NCI-H1092 treated with DMSO at 0.1 percent for 48 hours (cell line): ENCODE measurements around the gene PXDN.
"Not testable (repeated sequence)": the region's sequence is repeated elsewhere in the genome, so short reads cannot be mapped to it uniquely, and the experiment has no call there.

Experiments
- DNase-seq: peaks from one replicate; lab custom pipeline; 2025; lab: John Stamatoyannopoulos, UW

PXDN gene

GRCh38 chr2:1631292-1632001 is 112.9 kb downstream of the PXDN start:
- DNase-seq = no peak

GRCh38 chr2:1628893-1629292 is 115.4 kb downstream of the PXDN start:
- DNase-seq = no peak

- DNase-seq = no peak
Observed at GRCh38 chr2:1627628-1628381, 116.5 kb downstream of the PXDN start.

GRCh38 chr2:1626271-1626681 is 118.0 kb downstream of the PXDN start:
- no peak for DNase-seq

- DNase-seq = no peak
Observed at GRCh38 chr2:1625281-1626001, 118.9 kb downstream of the PXDN start.

GRCh38 chr2:1623906-1624445 is 120.3 kb downstream of the PXDN start:
- no peak for DNase-seq

- no peak for DNase-seq
Observed at GRCh38 chr2:1622521-1623200, 121.7 kb downstream of the PXDN start.

GRCh38 chr2:1621976-1622375 is 122.3 kb downstream of the PXDN start:
- DNase-seq = not testable (repeated sequence)

GRCh38 chr2:1621501-1621900 is 122.8 kb downstream of the PXDN start:
- DNase-seq = no peak

GRCh38 chr2:1621041-1621440 is 123.3 kb downstream of the PXDN start:
- DNase-seq = no peak

GRCh38 chr2:1620081-1620480 is 124.2 kb downstream of the PXDN start:
- DNase-seq = no peak

GRCh38 chr2:1619556-1619955 is 124.8 kb downstream of the PXDN start:
- DNase-seq = no peak

- no peak for DNase-seq
Observed at GRCh38 chr2:1618974-1619373, 125.3 kb downstream of the PXDN start.

- DNase-seq = no peak
Observed at GRCh38 chr2:1618191-1618961, 125.9 kb downstream of the PXDN start.

- DNase-seq = no peak
Observed at GRCh38 chr2:1617425-1618021, 126.8 kb downstream of the PXDN start.

- no peak for DNase-seq
Observed at GRCh38 chr2:1614564-1614963, 129.8 kb downstream of the PXDN start.

- DNase-seq = no peak
Observed at GRCh38 chr2:1613731-1614354, 130.5 kb downstream of the PXDN start.

- no peak for DNase-seq
Observed at GRCh38 chr2:1613078-1613445, 131.3 kb downstream of the PXDN start.

GRCh38 chr2:1612391-1613077 is 131.8 kb downstream of the PXDN start:
- DNase-seq = no peak

- no peak for DNase-seq
Observed at GRCh38 chr2:1611886-1612285, 132.4 kb downstream of the PXDN start.
